Liver (tissue), 9 donors: ENCODE data around the gene S100A13. TPM values are rescaled to one million over a fixed set of nuclear protein-coding genes. Genes with fewer than 3 reads are reported as not detected.

Experiments
- DNase-seq: peaks from one replicate; pipeline ENCODE4 v3.0.0-alpha.2; 2017; ENCODE audit warnings: low spot score
- H3K27ac ChIP-seq, 2 donors: one replicate each; pipeline ENCODE4 v1.7.0; 2013; ENCODE audit warnings: inconsistent platforms in 2 of 2, low read length in 2 of 2, control low read depth in 1 of 2, low read depth in 1 of 2, mild to moderate bottlenecking in 1 of 2
- H3K27me3 ChIP-seq, 4 donors: one replicate each; pipeline versions ENCODE4 v1.6.1 to v1.7.0; 2013; ENCODE audit warnings: low read length in 3 of 4, inconsistent platforms in 1 of 4, mild to moderate bottlenecking in 1 of 4, moderate library complexity in 1 of 4; ENCODE audit not compliant: control insufficient read depth in 4 of 4, insufficient read depth in 4 of 4
- H3K36me3 ChIP-seq, 4 donors: one replicate each; pipeline versions ENCODE4 v1.6.1 to v1.7.0; 2013; ENCODE audit warnings: low read length in 3 of 4, mild to moderate bottlenecking in 3 of 4, low read depth in 1 of 4, moderate library complexity in 1 of 4; ENCODE audit not compliant: control insufficient read depth in 4 of 4, insufficient read depth in 3 of 4
- H3K4me1 ChIP-seq, 4 donors: one replicate each; pipeline versions ENCODE4 v1.6.1 to v1.7.0; 2013; ENCODE audit warnings: low read length in 3 of 4, mild to moderate bottlenecking in 3 of 4, moderate library complexity in 1 of 4; ENCODE audit not compliant: control insufficient read depth in 4 of 4, insufficient read depth in 4 of 4
- H3K4me3 ChIP-seq, 3 donors: one replicate each; pipeline versions ENCODE4 v1.6.1 to v1.7.0; 2013; ENCODE audit warnings: low read length in 3 of 3, control low read depth in 1 of 3, low read depth in 1 of 3, mild to moderate bottlenecking in 1 of 3
- H3K9ac ChIP-seq, 2 donors: one replicate each; pipeline ENCODE4 v1.7.0; 2013; ENCODE audit warnings: low read length in 2 of 2, mild to moderate bottlenecking in 2 of 2, moderate library complexity in 2 of 2, control low read depth in 1 of 2, low read depth in 1 of 2
- H3K9me3 ChIP-seq, 4 donors: one replicate each; pipeline versions ENCODE4 v1.6.1 to v1.7.0; 2013; ENCODE audit warnings: low read length in 3 of 4; ENCODE audit not compliant: control insufficient read depth in 4 of 4
- EGR1 ChIP-seq, 2 donors: IDR thresholded peaks; 2 replicates each; pipeline ENCODE4 v1.6.1; 2016 to 2018; ENCODE audit warnings: antibody characterized with exemption in 2 of 2, low read depth in 2 of 2
- FOXA2 ChIP-seq: IDR thresholded peaks from 2 replicates; pipeline ENCODE4 v1.6.1; 2016; ENCODE audit warnings: antibody characterized with exemption
- GABPA ChIP-seq, 2 donors: IDR thresholded peaks in 1 of 2; conservative IDR thresholded peaks in 1 of 2; 2 replicates each; pipeline ENCODE4 v1.6.1; 2016; ENCODE audit warnings: antibody characterized with exemption in 2 of 2, mild to moderate bottlenecking in 1 of 2, moderate library complexity in 1 of 2
- HNF4A ChIP-seq, 2 donors: conservative IDR thresholded peaks; 2 replicates each; pipeline ENCODE4 v1.6.1; 2016; ENCODE audit warnings: antibody characterized with exemption in 2 of 2, mild to moderate bottlenecking in 2 of 2
- HNF4G ChIP-seq: IDR thresholded peaks from 2 replicates; pipeline ENCODE4 v1.6.1; 2016; ENCODE audit warnings: antibody characterized with exemption
- JUND ChIP-seq, 2 donors: IDR thresholded peaks; 2 replicates each; pipeline ENCODE4 v1.6.1; 2016; ENCODE audit warnings: antibody characterized with exemption in 2 of 2
- RAD21 ChIP-seq, 2 donors: IDR thresholded peaks; 2 replicates each; pipeline ENCODE4 v1.6.1; 2016; ENCODE audit warnings: antibody characterized with exemption in 2 of 2, mild to moderate bottlenecking in 2 of 2
- RXRA ChIP-seq, 2 donors: IDR thresholded peaks; 2 replicates each; pipeline ENCODE4 v1.6.1; 2017 to 2018; ENCODE audit warnings: antibody characterized with exemption in 2 of 2, mild to moderate bottlenecking in 1 of 2
- SP1 ChIP-seq: IDR thresholded peaks from 2 replicates; pipeline ENCODE4 v1.6.1; 2018; ENCODE audit warnings: antibody characterized with exemption, mild to moderate bottlenecking
- TAF1 ChIP-seq: conservative IDR thresholded peaks from 2 replicates; pipeline ENCODE4 v1.6.1; 2016; ENCODE audit warnings: antibody characterized with exemption, mild to moderate bottlenecking
- YY1 ChIP-seq: IDR thresholded peaks from 2 replicates; pipeline ENCODE4 v1.6.1; 2016; ENCODE audit warnings: antibody characterized with exemption, mild to moderate bottlenecking
- WGBS: extraction: QIAGEN DNeasy Blood & Tissue Kit; methylation state at CpG from one replicate; pipeline ENCODE4 v1.1.7; 2013; 5-methylcytosine and 5-hydroxymethylcytosine counted together
- polyA plus RNA-seq, 2 donors: library from polyadenylated mRNA; stranded (reverse) in 1 of 2; unstranded in 1 of 2; fragments of 200-250 nt in 1 of 2; fragments of >200 nt in 1 of 2; fragmentation: Nextera tagmentation in 1 of 2; extraction: Ambion mirVana in 1 of 2; gene quantifications; one replicate each; pipeline versions ENCODE4 v1.2.1 to v1.2.3, GENCODE V29; 2013 to 2015
- total RNA-seq, 2 donors: library from RNA; depleted of rRNA; stranded (reverse); fragments of >200 nt; gene quantifications; one replicate each; pipeline ENCODE4 v1.2.3, GENCODE V29; 2014
- TF ChIP-seq, protein P1 (sequence below): IDR thresholded peaks from 2 replicates; pipeline ENCODE4 v1.6.1; 2016; ENCODE audit warnings: antibody characterized with exemption
- TF ChIP-seq, protein P2 (sequence below): IDR thresholded peaks from 2 replicates; pipeline ENCODE4 v1.6.1; 2016; ENCODE audit warnings: antibody characterized with exemption, mild to moderate bottlenecking
- TF ChIP-seq, protein P3 (sequence below): IDR thresholded peaks from 2 replicates; pipeline ENCODE4 v1.6.1; 2016; ENCODE audit warnings: antibody characterized with exemption
- donor health status: healthy.
- donor health status: healthy.
- donor health status: healthy.
- donor health status: healthy.
- donor health status: healthy.

Gene S100A13
- total and polyA plus RNA-seq, 4 donors, result 5.3 to 23.0 (median 15.7) TPM

DNA sequence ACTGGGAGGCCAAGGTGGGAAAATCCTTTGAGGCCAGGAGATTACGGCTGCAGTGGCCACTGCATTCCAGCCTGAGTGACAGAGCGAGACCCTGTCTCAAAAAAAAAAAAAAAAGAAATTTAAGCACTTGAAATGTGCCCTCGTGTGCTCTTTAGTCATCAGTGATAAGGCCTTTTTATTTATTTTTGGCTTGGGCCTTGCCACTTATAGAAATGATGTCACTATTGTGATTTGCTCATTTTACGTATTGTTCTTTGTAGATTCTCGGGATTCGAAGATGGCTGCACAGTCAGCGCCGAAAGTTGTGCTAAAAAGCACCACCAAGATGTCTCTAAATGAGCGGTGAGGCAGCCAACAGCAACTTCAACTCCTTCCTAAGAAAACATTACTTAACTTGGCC, 9.0 kb upstream of the S100A13 start:
- DNase-seq, result no peak
- 96% methylated on average over 9 of the region's 9 CpGs for WGBS
- H3K4me1 ChIP-seq, result peaks cover 12 to 28% (median 13%) of the 10 kb centered on the region in 4 donors

DNA sequence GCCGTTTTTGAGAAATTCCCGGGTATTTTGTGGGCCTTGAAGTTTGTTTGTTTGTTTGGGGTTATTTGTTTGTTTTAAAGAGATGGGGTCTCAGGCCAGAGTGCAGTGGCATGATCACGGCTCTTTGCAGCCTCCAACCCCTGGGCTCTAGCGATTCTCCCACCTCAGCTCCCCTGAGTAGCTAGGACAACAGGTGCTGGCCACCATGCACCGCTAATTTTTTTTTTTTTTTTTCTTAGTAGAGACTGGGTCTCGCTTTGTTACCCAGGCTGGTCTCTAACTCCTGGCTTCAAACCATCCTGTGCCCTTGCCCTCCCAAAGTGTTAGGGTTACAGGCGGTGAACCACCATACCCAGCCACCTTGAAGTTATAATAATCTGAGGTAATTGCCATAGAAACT, 8.6 kb upstream of the S100A13 start:
- Histone ChIP-seq H3K36me3 (peaks cover 11 to 39% (median 31%) of the 10 kb centered on the region in 4 donors), H3K4me3 (no peak overlapping the region), H3K9ac (no peak overlapping the region), H3K9me3 (no peaks in the 10 kb centered on the region), H3K27ac (no peak overlapping the region), H3K27me3 (no peaks in the 10 kb centered on the region), H3K4me1 (peaks cover 13 to 30% (median 16%) of the 10 kb centered on the region in 4 donors)
- 91% methylated on average over 7 of the region's 7 CpGs for WGBS
- no peak for TF ChIP-seq SP1
- no peak for TF ChIP-seq HNF4A (conservative IDR thresholded peaks at IDR 0.05)
- TF ChIP-seq, protein P1, sequence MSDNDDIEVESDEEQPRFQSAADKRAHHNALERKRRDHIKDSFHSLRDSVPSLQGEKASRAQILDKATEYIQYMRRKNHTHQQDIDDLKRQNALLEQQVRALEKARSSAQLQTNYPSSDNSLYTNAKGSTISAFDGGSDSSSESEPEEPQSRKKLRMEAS, result no peak
- TF ChIP-seq JUND (IDR thresholded peaks at IDR 0.05), result no peak
- TF ChIP-seq GABPA (IDR thresholded peaks at IDR 0.05 in 1 of 2, conservative IDR thresholded peaks at IDR 0.05 in 1 of 2), result no peak
- TF ChIP-seq HNF4G, result no peak
- TF ChIP-seq FOXA2, result no peak
- TF ChIP-seq, protein P2, sequence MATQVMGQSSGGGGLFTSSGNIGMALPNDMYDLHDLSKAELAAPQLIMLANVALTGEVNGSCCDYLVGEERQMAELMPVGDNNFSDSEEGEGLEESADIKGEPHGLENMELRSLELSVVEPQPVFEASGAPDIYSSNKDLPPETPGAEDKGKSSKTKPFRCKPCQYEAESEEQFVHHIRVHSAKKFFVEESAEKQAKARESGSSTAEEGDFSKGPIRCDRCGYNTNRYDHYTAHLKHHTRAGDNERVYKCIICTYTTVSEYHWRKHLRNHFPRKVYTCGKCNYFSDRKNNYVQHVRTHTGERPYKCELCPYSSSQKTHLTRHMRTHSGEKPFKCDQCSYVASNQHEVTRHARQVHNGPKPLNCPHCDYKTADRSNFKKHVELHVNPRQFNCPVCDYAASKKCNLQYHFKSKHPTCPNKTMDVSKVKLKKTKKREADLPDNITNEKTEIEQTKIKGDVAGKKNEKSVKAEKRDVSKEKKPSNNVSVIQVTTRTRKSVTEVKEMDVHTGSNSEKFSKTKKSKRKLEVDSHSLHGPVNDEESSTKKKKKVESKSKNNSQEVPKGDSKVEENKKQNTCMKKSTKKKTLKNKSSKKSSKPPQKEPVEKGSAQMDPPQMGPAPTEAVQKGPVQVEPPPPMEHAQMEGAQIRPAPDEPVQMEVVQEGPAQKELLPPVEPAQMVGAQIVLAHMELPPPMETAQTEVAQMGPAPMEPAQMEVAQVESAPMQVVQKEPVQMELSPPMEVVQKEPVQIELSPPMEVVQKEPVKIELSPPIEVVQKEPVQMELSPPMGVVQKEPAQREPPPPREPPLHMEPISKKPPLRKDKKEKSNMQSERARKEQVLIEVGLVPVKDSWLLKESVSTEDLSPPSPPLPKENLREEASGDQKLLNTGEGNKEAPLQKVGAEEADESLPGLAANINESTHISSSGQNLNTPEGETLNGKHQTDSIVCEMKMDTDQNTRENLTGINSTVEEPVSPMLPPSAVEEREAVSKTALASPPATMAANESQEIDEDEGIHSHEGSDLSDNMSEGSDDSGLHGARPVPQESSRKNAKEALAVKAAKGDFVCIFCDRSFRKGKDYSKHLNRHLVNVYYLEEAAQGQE, result no peak
- no peak for TF ChIP-seq TAF1
- no peak for TF ChIP-seq YY1
- TF ChIP-seq, protein P3, sequence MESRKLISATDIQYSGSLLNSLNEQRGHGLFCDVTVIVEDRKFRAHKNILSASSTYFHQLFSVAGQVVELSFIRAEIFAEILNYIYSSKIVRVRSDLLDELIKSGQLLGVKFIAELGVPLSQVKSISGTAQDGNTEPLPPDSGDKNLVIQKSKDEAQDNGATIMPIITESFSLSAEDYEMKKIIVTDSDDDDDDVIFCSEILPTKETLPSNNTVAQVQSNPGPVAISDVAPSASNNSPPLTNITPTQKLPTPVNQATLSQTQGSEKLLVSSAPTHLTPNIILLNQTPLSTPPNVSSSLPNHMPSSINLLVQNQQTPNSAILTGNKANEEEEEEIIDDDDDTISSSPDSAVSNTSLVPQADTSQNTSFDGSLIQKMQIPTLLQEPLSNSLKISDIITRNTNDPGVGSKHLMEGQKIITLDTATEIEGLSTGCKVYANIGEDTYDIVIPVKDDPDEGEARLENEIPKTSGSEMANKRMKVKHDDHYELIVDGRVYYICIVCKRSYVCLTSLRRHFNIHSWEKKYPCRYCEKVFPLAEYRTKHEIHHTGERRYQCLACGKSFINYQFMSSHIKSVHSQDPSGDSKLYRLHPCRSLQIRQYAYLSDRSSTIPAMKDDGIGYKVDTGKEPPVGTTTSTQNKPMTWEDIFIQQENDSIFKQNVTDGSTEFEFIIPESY, result no peak
- TF ChIP-seq RAD21 (IDR thresholded peaks at IDR 0.05), result no peak
- no peak for TF ChIP-seq RXRA (IDR thresholded peaks at IDR 0.05)
- DNase-seq, result no peak

More for the DNA sequence above, 9.0 kb upstream of the S100A13 start:
- peaks cover 11 to 43% (median 35%) of the 10 kb centered on the region in 4 donors for H3K36me3 ChIP-seq
- no peaks in the 10 kb centered on the region for H3K27me3 ChIP-seq
- TF ChIP-seq EGR1 (IDR thresholded peaks at IDR 0.05; ENCODE audit: low read depth in 2 of 2), result no peak
- no peak overlapping the region for H3K9ac ChIP-seq
- no peaks in the 10 kb centered on the region for H3K9me3 ChIP-seq
- no peak overlapping the region for H3K27ac ChIP-seq
- H3K4me3 ChIP-seq, result no peak overlapping the region
